NCI-H2227 (cell line): Measurements from ENCODE around the gene PLD3.
"Not testable (repeated sequence)": the region's sequence is repeated elsewhere in the genome, so short reads cannot be mapped to it uniquely, and the experiment has no call there.

Source experiments
- DNase-seq: peaks from one replicate; lab custom pipeline; 2025; ENCODE audit not compliant: unreplicated experiment; lab: John Stamatoyannopoulos, UW

PLD3 gene

DNA sequence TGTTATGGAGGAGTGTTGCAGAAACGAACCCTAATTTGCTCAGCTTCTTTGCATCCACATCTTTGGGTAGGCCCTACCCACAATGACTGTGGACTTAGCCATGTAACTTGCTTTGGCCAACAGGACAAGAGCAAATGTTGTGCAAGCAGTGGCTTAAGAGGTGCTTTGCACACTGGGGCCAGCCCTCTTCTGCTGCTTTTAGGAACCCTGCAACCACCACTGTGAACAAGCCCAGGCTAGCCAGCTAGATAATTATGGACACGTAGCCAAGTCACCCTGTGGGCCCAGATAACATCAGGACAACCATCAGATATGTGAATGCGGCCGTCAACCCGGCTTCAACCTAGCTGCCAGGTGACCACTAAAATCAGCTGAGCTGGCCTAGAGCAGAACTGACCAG is 17.4 kb upstream of the PLD3 start:
- DNase-seq = no peak

GRCh38 chr19:40332669-40333068 is 15.8 kb upstream of the PLD3 start:
- DNase-seq = no peak

- DNase-seq = not testable (repeated sequence)
Observed at GRCh38 chr19:40333083-40333482, 15.4 kb upstream of the PLD3 start.

DNA sequence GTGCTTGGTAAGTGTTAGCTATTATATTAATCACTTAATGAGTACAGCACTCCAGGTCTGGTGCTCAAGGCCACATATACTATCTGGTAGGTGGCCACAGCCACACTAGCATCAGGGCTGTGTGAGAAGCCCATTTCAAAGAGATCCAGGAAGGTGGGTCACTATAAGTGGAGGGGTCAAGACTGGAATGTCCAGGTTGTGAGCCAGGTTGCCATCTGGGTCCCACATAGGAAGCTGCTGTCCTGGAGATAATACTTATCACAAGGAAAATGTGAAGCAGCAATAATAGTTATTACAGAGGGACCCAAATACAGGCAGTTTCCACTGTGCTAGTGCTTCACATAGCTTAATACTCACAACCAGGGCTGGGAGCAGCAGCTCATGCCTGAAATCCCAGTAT is 13.4 kb upstream of the PLD3 start:
- peak; percentile 58 for DNase-seq

GRCh38 chr19:40335855-40336600 is 12.5 kb upstream of the PLD3 start:
- DNase-seq = no peak

- no peak for DNase-seq
Observed at GRCh38 chr19:40336601-40336900, 11.9 kb upstream of the PLD3 start.

DNA sequence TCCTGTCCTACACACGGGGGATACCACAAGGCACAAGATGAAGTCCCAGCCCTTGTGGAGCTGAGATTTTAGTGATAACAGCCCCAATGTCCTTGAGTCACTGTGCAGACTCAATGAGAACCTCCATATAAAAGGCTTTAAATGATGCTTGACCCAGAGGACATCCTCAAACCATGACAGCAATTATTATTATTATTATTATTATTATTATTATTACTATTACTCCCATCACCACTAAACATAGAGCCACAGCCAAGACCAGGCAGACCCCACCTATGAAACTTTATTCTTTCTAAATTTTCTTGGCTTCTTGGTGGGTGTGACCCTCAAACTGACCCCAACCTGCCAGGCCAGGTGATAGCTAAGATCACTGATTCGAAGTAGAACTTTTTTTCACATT is 11.4 kb upstream of the PLD3 start:
- DNase-seq = no peak

DNA sequence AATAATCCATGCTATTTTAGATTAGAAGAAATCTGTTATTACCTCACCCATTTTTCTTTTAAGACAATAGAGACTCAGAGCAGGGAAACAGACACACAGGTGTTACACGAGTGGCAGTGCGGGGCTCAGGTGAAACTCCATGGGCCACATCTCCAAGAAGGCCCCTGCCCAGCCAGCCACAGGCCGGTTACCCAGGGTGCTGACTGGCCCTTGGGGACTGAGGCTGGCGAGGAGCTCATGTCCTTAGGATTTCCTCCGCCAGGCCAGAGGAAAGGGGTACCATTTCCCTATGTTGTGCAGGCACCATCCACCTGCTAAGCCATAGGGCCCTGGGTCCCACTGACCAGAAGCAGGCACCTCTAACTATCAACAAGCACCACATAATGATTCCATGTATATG is 10.9 kb upstream of the PLD3 start:
- DNase-seq = no peak

DNA sequence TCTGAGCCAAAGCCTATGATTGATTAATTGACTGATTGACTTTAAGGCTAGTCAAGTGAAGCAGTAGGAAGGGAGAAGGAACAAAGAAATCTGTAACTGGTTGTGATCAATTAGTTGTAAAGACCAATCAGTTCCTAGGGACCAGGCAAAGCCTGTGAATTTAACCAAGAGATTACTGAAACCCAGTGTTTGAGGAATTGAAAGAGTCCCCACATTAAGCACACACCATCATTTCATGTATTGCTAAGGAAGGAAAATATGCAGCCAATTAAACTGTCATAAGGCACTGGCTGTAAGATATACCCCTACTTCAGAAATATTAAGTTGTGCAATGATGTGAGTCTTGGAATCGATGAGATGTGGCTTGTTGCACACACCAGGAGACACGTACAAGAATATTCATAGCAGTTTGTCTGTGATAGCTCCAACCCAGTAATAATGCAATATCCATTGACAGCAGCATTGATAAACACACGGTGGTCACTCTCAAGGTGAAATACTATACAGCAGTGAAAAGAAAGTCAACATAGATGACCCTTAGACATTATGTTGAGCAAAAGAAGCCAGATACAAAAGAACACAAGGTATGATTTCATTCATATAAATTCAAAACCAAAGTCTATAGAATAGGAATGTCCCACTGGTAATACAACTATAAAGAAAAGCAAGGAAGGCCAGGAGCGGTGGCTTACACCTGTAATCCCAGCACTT is 9.3 kb upstream of the PLD3 start:
- DNase-seq = no peak

DNA sequence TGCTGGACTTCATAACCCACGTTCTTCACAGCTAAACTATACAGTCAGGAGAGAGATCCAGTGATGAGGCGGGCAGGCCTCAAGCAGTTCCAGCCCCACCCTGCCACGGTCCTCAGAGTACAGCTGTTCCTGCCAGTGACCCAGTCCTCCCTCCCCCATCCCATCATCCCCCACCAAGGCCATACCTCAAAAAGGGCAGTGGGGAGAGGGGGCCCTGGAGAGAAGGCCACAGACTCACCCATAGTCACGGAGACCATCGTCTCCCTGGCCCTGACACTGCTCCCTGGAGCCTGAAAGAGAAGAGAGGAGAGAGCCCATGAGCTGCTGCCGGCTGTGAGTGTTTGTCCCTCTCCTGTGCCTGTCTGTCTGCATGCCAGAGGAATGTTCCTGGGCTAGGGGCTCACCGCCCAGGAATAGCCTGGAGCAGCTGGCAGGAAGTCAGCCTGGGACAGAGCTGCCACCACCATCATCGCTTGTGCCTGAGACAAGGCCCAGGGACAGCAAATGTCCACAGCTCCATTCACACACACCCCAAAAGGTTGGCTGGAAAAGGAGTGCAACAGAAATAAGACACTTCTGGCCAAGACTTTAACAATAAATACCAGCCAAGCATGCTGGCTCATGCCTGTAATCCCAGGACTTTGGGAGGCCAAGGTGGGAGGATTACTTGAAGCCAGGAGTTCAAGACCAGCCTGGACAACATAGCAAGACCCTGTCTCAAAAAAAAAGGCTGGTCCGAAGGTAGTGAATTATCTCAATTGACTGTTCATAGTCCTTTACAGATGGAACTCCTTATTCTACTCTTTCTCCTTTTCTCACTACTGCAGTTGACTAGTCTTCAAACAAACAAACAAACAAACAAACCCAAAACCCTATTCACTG is 6.7 kb upstream of the PLD3 start:
- no peak for DNase-seq

- DNase-seq = no peak
Observed at GRCh38 chr19:40342644-40343311, 5.7 kb upstream of the PLD3 start.

DNA sequence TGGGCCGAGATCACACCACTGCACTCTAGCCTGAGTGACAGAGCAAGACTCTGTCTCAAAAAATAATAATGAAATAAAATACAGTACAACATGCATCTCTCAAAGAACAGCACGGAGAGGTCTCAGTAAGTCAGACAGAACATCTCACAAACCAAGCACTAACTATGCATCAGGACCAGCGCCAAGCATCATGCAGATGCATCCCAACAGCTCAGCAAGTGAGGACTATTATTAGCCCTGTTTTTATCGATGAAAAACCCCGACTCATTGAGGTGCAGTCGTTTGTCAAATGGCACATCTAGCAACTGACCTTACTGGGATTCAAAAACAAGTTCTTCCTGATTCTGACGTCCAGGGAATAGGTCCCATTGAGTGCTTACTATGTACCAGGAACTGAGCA is 4.1 kb upstream of the PLD3 start:
- DNase-seq = no peak

DNA sequence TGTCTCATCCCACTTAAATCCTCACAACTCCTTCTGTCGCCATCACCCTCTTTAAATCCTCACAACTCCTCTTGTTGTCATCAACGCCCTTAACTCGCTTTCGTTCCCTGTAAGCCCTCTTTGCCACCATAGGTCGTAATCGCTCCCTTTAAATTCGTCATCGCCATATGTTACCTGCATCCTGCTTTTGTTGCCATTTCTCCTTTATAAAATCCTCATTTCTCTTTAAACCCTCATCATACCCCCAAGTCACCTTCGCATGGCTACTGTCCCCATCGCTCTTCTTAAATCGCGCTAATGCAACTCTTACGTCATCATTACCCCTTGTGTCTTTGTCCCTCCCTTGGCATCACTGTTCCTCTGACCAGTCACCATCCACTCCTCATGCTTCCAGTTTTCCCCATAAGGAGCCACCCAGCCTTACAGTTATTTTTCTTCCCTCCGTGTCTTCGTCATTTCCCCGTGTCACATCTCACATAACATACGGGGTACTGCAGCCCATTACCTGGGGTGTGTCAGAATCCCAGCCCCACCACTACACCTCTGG is 539 bp downstream of the PLD3 start:
- peak; percentile 86 for DNase-seq

GRCh38 chr19:40355975-40356680 is 7.6 kb downstream of the PLD3 start:
- DNase-seq = no peak

DNA sequence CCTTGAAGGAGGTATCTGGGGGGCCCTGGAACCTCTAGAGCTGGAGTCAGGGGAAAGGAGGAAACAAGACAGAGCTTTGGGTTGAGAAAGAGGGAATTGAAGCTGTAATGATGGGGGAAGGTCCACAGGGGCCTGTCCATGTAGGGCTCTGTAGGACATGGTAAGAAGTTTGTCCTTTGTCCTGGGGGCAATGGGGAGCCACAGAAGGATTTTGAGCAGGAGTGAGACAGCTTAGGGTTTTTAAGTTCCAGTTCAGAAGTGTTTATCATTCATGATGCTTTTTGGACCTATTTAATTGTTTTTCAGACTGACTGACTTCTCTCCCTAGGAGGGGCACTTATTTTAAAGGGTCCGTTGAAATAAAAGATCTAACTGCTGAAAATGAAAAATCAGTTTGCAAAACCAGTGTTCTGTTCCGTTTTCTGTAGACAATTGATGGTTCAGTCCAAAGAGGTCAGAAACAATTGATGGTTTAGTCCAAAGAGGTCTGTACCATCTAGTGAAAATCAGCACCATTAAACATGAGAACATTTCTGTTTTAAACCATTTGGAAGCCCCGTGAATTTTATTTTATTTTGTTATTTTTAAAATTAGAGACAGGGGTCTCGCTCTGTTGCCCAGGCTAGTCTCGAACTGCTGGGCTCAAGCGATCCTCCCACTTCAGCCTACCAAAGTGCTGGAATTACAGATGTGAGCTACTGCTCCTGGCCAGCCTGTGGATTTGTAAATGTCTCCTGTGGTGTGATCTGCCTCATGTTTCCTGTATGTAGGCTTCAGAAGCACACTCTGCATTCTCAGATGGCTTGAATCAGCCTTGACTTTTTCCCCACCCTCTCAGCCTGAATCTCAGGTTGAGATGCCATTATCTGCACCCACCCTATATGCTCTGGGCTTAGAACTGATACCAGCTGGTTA is 8.4 kb downstream of the PLD3 start:
- no peak for DNase-seq

- DNase-seq = no peak
Observed at GRCh38 chr19:40357640-40358039, 9.1 kb downstream of the PLD3 start.

DNA sequence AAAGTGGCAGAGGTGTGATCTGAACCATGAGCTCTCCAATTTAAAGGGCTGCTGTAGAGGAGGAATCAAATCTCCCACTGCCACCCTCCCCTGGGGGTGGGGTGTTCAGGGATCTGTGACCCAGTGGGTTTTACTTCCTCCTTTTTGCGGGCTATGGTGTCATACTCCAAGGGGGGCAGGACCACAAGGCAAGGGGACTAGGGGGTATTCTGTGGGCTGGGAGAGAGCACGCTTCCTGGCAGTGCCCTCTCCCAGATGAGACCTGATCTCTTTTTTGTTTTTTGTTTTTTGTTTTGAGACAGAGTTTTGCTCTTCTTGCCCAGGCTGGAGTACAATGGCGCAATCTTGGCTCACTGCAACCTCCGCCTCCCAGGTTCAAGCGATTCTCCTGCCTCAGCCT is 10.3 kb downstream of the PLD3 start:
- no peak for DNase-seq

GRCh38 chr19:40360020-40360707 is 11.7 kb downstream of the PLD3 start:
- DNase-seq = no peak

DNA sequence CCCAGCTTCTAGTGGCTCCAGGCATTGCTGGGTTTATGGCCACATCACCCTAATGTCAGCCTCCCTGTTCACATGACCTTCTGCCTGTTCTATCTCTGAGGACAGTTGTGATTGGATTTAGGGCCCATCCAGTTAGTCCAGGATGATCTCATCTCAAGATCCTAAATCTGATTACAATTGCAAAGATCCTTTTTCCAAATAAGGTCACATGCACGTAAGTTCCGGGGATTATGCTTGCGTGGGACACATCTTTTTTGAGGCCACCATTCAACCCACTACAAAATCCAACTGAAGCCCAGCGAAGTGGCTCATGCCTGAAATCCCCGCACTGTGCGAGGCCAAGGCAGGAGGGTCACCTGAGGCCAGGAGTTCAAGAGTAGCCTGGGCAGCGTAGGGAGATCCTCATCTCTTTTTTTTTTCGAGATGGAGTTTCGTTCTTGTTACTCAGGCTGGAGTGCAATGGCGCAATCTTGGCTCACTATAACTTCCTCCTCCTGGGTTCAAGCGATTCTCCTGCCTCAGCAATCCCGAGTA is 12.3 kb downstream of the PLD3 start:
- DNase-seq = no peak
